MG63 (cell line): Measurements from ENCODE around the gene MYADML2. TPM values are rescaled to one million over a fixed set of nuclear protein-coding genes. Genes with fewer than 3 reads are reported as not detected.
"Not testable (repeated sequence)": the region's sequence is repeated elsewhere in the genome, so short reads cannot be mapped to it uniquely, and the experiment has no call there.

Experiments
- DNase-seq: peaks from one replicate; pipeline ENCODE4 v3.0.0-alpha.2; 2020
- H3K27me3 ChIP-seq: fragments of 250-450 bp; sonication (Bioruptor Pico); 2 replicates; pipeline ENCODE4 v1.5.1; 2020; ENCODE audit warnings: mild to moderate bottlenecking, moderate library complexity
- H3K36me3 ChIP-seq: fragments of 250-450 bp; sonication (Bioruptor Pico); 2 replicates; pipeline ENCODE4 v1.5.1; 2020; ENCODE audit warnings: mild to moderate bottlenecking, moderate library complexity
- H3K4me3 ChIP-seq: fragments of 250-450 bp; sonication (Bioruptor Pico); 2 replicates; pipeline ENCODE4 v1.5.1; 2020; ENCODE audit warnings: mild to moderate bottlenecking, moderate library complexity
- H3K9me3 ChIP-seq: fragments of 250-450 bp; sonication (Bioruptor Pico); 2 replicates; pipeline ENCODE4 v1.5.1; 2020; ENCODE audit warnings: mild to moderate bottlenecking, moderate library complexity
- total RNA-seq: library from RNA; depleted of rRNA; stranded (reverse); fragments of >200 nt; shearing (Covaris generic); gene quantifications from 2 replicates; pipeline ENCODE4 v1.2.3, GENCODE V29; 2014; ENCODE audit warnings: low replicate concordance

The MYADML2 gene
- total RNA-seq, 1 experiment from 2014 or later = not detected

DNA sequence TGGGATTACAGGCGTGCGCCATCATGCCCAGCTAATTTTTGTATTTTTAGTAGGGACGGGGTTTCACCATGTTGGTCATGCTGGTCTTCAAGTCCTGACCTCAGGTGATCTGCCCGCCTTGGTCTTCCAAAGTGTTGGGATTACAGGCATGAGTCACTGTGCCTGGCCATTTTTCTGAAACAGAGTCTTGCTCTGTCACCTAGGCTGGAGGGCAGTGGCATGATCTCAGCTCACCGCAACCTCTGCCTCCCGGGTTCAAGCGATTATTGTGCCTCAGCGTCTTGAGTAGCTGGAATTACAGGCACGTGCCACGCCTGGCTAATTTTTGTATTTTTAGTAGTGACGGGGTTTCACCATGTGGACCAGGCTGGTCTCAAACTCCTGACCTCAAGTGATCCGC lies 34.5 kb upstream of the MYADML2 start:
- not testable (repeated sequence) for H3K4me3 ChIP-seq, H3K27me3 ChIP-seq, H3K9me3 ChIP-seq, DNase-seq
- H3K36me3 ChIP-seq = peaks cover 45% of the 10 kb centered on the region

DNA sequence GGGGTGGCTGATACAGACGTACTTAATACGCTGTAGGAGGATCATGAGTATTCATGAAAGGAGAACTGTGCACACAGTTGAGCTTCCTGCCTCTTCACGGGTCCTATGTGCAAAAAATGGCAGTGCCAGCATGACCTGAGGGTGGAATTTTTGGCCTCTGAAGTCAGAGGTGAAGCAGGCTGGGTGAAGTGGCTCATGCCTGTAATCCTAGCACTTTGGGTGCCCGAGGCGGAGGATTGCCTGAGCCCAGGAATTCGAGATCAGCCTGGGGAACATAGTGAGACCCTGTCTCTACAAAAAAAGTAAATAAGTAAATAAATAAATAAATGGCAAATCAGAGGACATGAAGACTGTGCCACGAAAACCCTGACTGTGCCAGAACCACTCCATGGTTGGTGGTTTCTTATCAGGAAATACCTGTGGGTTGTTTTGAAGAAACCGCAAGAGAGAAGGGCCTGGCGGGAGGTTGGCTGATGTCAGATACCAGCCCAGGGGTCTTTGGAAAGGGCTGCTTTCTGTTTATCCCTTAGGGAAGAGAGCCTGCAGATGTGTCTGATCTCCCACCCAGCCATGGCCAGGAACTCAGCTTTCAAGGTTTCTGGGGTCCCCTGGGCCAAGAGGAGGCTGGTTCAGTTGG lies 33.8 kb upstream of the MYADML2 start:
- DNase-seq = no peak
- peaks cover 39% of the 10 kb centered on the region for H3K36me3 ChIP-seq
- no peaks in the 10 kb centered on the region for H3K27me3 ChIP-seq
- H3K4me3 ChIP-seq = no peak overlapping the region
- no peaks in the 10 kb centered on the region for H3K9me3 ChIP-seq

GRCh38 chr17:81980122-81980521 lies 33.1 kb upstream of the MYADML2 start:
- Histone ChIP-seq H3K9me3 (no peaks in the 10 kb centered on the region), H3K27me3 (no peaks in the 10 kb centered on the region), H3K4me3 (no peak overlapping the region), H3K36me3 (peaks cover 33% of the 10 kb centered on the region)
- no peak for DNase-seq

- peaks cover 27% of the 10 kb centered on the region for H3K36me3 ChIP-seq
- peak overlapping the region; percentile 86 for H3K4me3 ChIP-seq
- H3K9me3 ChIP-seq = peaks cover 5% of the 10 kb centered on the region; the same call in 1 of the 2 replicates
- no peaks in the 10 kb centered on the region for H3K27me3 ChIP-seq
- DNase-seq = no peak
Observed at GRCh38 chr17:81978524-81979298, 31.7 kb upstream of the MYADML2 start.

DNA sequence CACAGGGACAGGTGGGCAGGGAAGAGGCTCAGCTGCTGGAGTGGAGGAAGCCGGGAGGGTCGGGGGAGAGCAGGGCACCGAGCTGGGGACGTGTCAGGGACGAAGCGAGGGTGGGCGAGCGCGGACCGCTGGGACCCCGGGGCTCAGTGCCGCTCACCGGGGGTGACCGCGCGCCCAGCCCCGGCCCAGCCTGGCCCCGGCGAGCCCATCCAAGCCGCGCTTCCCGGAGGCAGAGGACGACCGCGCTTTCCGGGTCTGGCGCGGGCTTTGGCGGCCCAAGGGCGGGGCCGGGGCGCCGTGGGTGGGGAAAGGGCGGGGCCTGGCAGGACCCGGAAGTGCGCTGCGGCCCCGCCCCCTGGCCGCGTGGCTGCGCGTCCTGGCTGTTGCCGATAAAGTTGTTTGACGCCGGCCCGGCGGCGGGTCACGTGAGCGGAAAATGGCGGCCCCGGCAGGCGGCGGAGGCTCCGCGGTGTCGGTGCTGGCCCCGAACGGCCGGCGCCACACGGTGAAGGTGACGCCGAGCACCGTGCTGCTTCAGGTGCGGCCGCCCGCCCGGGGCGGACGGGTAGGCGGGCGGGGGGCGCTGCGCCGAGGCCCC lies 30.3 kb upstream of the MYADML2 start, which contains the start of gene ASPSCR1:
Gene ASPSCR1, plus strand, starts transcription at position 419 of the 598 bp plus-strand sequence. Its CDS starts 18 bp downstream, at position 437.
- H3K36me3 ChIP-seq = peaks cover 18% of the 10 kb centered on the region
- DNase-seq = peak; percentile 88
- H3K27me3 ChIP-seq = no peaks in the 10 kb centered on the region
- H3K9me3 ChIP-seq = peaks cover 14% of the 10 kb centered on the region
- peak within 1 kb of the TSS; percentile 86 for H3K4me3 ChIP-seq

DNA sequence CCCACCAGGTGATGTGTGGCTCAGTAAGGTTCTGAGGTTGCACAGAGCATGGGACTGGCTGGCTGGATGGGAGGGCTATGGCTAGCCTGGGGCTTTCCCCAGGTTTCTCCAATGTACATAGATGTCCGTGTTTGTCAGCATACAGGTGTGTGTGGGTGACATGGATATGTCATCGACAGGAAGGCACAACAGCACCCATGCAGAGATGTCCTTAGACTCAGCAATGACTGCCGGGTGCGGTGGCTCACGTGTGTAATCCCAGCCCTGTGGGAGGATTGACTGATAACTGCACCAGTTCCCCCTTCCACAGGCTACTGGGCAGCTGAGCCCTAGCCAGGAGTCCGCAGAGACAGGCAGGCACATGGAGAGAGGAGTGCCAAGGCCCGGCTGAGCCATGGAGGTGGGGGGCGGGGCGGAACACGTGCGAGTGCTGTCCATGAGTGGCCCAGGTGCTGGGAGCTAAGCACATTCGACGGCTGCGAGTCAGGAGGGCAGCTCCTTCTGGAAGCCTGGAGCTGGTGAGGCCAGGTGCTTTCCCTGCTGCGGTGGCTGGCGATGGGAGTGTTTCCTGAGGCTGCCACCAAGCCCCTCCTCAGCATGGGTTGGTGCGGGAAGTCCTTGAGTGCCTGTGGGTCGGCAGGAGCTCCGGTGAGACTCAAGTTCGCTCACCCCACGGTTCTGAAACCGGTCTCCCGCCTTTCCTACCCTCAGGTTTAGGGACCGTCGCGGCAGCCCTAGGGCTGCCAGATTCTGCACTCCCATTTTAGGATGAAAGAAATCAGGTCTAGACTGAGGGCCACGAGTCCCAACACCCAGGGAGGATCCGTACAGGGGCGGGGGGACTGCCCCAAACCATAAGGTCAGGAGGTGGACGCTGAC lies 29.5 kb upstream of the MYADML2 start:
- peak; percentile 31 for DNase-seq
- Histone ChIP-seq H3K9me3 (peaks cover 18% of the 10 kb centered on the region), H3K27me3 (no peaks in the 10 kb centered on the region), H3K36me3 (peaks cover 18% of the 10 kb centered on the region), H3K4me3 (peak overlapping the region; percentile 86)

- H3K4me3 ChIP-seq = no peak overlapping the region
- peaks cover 19% of the 10 kb centered on the region for H3K9me3 ChIP-seq
- no peaks in the 10 kb centered on the region for H3K36me3 ChIP-seq
- DNase-seq = no peak
- H3K27me3 ChIP-seq = no peaks in the 10 kb centered on the region
Observed at GRCh38 chr17:81973432-81973831, 26.4 kb upstream of the MYADML2 start.

DNA sequence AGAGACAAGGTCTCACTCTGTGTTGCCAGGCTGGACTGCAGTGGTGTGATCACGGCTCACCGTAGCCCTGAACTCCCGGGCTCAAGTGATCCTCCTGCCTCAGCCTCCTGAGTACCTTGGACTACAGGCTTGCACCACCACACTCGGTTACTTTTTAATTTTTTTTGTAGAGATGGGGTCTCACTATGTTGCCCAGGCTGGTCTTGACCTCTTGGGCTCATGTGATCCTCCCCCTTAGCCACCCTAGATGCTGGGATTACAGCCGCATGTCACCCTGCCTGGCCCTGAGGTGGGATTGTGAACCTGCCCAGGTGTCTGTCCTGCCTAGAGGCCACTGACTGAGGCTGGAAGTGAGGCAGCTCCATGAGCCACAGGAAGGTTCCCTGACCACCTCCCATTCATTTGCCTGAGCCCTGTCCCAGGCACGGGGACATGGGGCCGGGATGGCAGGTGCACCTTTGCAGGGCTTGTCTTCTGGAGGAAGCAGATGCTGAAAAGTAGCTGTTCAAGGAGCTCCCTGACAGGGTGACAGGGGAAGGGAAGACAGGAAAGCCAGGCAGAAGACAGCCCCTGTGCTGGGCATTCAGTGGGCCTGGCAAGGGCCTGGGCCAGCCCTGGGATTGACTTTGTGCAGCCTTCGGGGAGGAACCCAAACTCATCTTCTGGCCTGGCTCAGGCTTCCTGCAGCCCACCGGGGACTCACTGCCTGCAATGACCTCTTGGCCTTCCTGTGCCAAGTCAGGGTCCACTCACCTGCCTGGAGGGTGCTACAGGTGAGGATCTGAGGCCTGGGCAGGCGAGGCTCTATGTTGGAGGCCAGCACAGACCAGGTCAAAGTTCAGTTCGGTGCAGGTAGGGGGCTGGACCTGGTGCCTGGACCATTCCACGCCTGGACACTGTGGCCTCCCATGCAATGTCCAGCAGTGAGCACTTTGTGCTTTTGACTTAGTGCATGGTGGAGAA lies 22.1 kb upstream of the MYADML2 start:
- no peaks in the 10 kb centered on the region for H3K27me3 ChIP-seq
- no peaks in the 10 kb centered on the region for H3K36me3 ChIP-seq
- DNase-seq = no peak
- H3K9me3 ChIP-seq = peaks cover 16% of the 10 kb centered on the region
- no peak overlapping the region for H3K4me3 ChIP-seq

DNA sequence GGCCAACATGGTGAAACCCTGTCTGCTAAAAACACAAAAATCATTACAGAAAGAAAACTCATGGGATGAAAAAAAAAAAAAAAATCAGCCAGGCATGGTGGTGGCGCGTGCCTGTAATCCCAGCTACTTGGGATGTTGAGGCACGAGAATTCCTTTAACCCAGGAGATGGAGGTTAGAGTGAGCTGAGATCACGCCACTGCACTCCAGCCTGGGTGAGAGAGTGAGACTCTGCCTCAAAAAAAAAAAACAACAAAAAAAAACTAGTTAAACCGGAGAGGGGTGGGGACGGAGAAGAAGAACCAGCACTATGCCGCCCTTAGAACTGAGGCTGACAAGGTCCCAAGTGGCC lies 21.3 kb upstream of the MYADML2 start:
- no peak overlapping the region for H3K4me3 ChIP-seq

DNA sequence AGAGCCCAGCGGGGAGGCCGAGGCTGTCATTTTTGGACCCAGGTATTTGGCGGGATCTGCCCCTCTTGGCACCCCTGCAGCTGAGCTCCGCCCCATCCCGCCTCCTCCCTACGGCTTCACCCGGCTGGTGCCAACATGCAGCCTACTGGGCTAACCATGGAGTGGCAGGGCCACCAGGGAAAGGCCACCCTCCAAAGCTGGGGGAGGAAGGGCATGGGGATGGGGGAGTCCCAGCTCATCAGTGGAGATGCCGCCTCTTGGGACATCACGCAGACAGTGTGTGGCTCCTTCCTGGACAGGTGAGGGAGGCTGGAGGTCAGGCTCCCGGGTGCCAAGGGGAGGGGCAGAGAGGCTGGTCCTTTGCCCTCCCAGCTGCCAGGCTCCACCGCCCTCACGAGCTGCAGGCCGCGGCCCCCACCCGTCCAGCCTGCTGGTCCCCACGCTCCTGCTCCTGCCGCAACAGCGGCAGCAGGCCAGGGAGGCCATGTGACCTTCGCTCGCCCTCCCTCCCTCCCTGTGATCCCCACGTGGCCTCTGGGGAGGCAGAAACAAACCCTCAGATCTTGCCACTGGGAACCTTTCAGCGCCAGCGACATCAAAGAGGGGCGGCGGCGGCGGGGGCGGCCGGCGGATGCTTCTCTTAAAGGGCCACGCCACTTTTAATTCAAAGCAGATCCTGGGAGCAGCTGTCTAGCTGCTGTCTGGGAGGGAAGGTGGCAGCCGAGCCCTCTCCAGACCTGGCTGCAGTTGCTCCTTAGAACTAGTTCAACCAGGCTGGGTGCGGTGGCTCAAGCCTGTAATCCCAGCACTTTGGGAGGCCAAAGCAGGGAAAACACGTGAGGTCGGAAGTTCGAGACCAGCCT lies 20.7 kb upstream of the MYADML2 start:
- Histone ChIP-seq H3K27me3 (no peaks in the 10 kb centered on the region), H3K9me3 (peaks cover 10% of the 10 kb centered on the region), H3K36me3 (no peaks in the 10 kb centered on the region), H3K4me3 (no peak overlapping the region)
- DNase-seq = no peak

More for the DNA sequence above, 21.3 kb upstream of the MYADML2 start:
- no peaks in the 10 kb centered on the region for H3K27me3 ChIP-seq
- H3K9me3 ChIP-seq = peaks cover 11% of the 10 kb centered on the region
- no peak for DNase-seq
- no peaks in the 10 kb centered on the region for H3K36me3 ChIP-seq

DNA sequence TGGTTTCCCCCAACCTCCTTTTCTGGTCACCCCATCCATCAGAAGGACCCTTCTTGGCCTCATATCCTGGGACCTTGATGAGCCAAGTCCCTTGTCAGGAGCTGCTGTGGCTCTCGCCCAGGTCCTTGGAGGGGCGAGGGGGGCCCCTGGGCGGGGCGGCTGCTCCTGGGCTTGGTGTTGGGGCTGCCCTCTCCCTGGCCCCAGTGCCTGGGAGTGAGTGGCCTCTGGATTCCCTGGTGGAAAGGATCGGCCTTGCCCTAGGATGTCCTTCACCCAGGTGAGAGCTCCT lies 20.2 kb upstream of the MYADML2 start:
- DNase-seq = no peak
- no peaks in the 10 kb centered on the region for H3K36me3 ChIP-seq
- H3K4me3 ChIP-seq = no peak overlapping the region
- no peaks in the 10 kb centered on the region for H3K27me3 ChIP-seq
- peaks cover 4% of the 10 kb centered on the region for H3K9me3 ChIP-seq

DNA sequence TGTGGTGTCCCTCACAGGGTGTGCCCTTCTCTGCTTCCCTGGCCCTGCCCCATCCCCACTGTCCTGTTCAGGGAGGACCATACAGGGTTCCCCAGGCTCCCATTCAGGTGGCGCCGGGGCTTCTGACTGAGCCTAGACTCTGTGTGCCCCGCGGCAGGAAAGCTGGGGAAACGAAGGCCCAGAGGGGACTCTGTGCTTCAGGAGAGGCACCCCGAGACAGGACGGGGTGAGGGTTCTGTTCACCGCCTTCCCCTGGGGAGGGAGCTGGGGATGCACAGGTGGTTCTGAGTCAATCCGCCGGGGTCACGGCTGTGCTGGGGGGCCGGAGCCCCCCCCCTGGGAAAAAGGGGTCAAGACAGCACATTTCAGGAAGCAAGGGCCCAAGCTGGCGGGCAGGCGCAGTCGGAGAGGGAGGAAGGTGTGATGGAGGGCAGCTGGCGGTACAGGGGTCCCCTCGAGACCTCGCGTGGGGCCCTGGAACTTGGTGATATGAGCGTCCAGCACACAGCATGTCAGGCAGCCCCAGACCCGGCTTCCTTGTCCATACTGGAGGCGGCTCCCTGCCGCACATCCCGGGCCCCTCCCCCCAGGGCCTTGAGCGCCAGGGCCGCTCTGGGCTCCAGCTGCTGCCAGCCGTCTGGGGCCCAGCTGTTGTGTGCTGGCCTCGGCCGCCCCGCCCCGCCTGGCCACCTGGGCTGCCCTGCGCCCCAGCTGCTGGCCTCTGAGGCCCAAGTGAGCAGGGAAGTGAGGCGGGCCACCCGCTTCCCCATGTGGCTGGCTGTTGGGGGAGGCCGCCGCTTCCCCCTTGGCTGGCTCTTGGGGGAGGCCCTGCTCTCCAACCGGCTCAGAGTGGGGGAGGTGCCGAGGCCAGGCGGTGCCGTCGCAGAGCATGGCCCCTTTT lies 19.6 kb upstream of the MYADML2 start:
- Histone ChIP-seq H3K27me3 (no peaks in the 10 kb centered on the region), H3K4me3 (no peak overlapping the region), H3K9me3 (peaks cover 2% of the 10 kb centered on the region; the same call in 1 of the 2 replicates), H3K36me3 (no peaks in the 10 kb centered on the region)
- DNase-seq = no peak

DNA sequence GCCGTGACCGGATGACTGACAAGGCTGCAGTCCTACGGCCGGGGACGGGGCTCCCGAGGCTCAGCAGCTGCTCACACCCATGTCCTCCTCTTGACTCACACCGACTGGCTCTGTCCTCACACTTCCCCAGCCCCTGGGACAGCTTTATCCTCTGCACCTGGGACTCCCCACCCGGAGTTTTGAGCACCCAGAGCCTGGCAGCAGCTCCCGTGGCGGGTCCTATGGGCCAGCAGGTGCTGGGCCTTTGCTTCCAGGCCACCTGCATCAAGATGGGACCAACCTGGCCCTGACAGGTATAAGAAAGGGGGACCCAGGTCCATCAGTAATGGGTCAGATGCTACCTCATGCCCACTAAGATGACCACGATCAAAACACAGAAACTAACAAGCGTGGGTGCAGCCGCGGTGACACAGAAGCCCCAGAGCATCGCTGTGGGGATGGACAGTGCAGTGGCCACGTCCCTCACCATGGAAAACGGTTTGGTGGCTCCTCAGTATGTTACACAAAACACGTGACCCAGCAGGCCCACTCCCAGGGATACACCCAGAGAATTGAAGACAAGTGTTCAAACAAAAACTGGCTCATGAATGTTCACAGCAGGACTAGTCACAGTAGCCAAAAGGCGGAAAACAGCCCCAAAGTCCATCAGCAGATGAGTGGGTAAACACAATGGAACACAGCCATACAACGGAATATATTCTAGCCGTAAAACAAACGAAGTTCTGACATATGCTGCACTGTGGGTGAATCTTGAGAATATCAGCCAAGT lies 17.2 kb upstream of the MYADML2 start:
- DNase-seq = no peak
- Histone ChIP-seq H3K27me3 (peaks cover 11% of the 10 kb centered on the region), H3K4me3 (no peak overlapping the region), H3K36me3 (no peaks in the 10 kb centered on the region), H3K9me3 (no peaks in the 10 kb centered on the region)
